GM19463 (cell line): ENCODE data around the gene MGME1.

ENCODE experiments used
- ATAC-seq: cut with Tn5 transposase; IDR thresholded peaks from one replicate; pipeline ENCODE4 v1.9.1; 2021; ENCODE audit warnings: mild to moderate bottlenecking, moderate library complexity; ENCODE audit not compliant: unreplicated experiment

The MGME1 gene

GRCh38 chr20:17968366-17969277, at the start of gene MGME1, which contains the start of gene SNX5:
Gene MGME1 (plus strand): TSS chr20:17969018. CDS start chr20:17969860, 842 bp downstream.
Gene SNX5 (minus strand): TSS chr20:17968794. CDS start chr20:17968425, 369 bp downstream.
- ATAC-seq, result peak; percentile 80

- no peak for ATAC-seq
Measured at GRCh38 chr20:17919149-17919548, 49.7 kb upstream of the MGME1 start.

GRCh38 chr20:17921774-17922173, 47.0 kb upstream of the MGME1 start:
- ATAC-seq, result no peak

- no peak for ATAC-seq
Measured at GRCh38 chr20:17925141-17925939, 43.5 kb upstream of the MGME1 start.

- no peak for ATAC-seq
Measured at GRCh38 chr20:17925940-17926300, 42.9 kb upstream of the MGME1 start.

- no peak for ATAC-seq
Measured at GRCh38 chr20:17928211-17928611, 40.6 kb upstream of the MGME1 start.

GRCh38 chr20:17928633-17929311, 40.0 kb upstream of the MGME1 start:
- ATAC-seq, result no peak

- no peak for ATAC-seq
Measured at GRCh38 chr20:17931513-17931912, 37.3 kb upstream of the MGME1 start.

GRCh38 chr20:17932396-17932795, 36.4 kb upstream of the MGME1 start:
- no peak for ATAC-seq

- no peak for ATAC-seq
Measured at GRCh38 chr20:17933121-17933520, 35.7 kb upstream of the MGME1 start.

GRCh38 chr20:17933711-17934110, 35.1 kb upstream of the MGME1 start:
- ATAC-seq, result no peak

GRCh38 chr20:17934141-17934862, 34.5 kb upstream of the MGME1 start:
- ATAC-seq, result no peak

- no peak for ATAC-seq
Measured at GRCh38 chr20:17935186-17935585, 33.6 kb upstream of the MGME1 start.

- no peak for ATAC-seq
Measured at GRCh38 chr20:17935761-17936160, 33.1 kb upstream of the MGME1 start.

GRCh38 chr20:17936286-17936760, 32.5 kb upstream of the MGME1 start:
- ATAC-seq, result no peak

GRCh38 chr20:17936761-17937732, 31.8 kb upstream of the MGME1 start:
- ATAC-seq, result no peak

GRCh38 chr20:17938871-17939619, 29.8 kb upstream of the MGME1 start:
- peak; percentile 77 for ATAC-seq

- no peak for ATAC-seq
Measured at GRCh38 chr20:17939622-17940223, 29.1 kb upstream of the MGME1 start.
